H9 (cell line): Measurements from ENCODE around the gene STK32B. TPM values are rescaled to one million over a fixed set of nuclear protein-coding genes. Genes with fewer than 3 reads are reported as not detected.

ENCODE experiments used
- DNase-seq: peaks from one replicate; pipeline ENCODE4 v3.0.0-alpha.2; 2017
- H2AFZ ChIP-seq: one replicate; pipeline ENCODE4 v1.6.1; 2013; ENCODE audit warnings: mild to moderate bottlenecking, low read length, control low read depth, moderate library complexity
- H2AK5ac ChIP-seq: 2 replicates; pipeline ENCODE4 v1.6.1; 2013; ENCODE audit warnings: low read length, control low read depth, mixed read lengths; ENCODE audit not compliant: insufficient read length
- H2BK120ac ChIP-seq: one replicate; pipeline ENCODE4 v1.6.1; 2013; ENCODE audit warnings: low read depth, mild to moderate bottlenecking, low read length, control low read depth, inconsistent platforms; ENCODE audit not compliant: poor library complexity, severe bottlenecking
- H2BK12ac ChIP-seq: 2 replicates; pipeline ENCODE4 v1.6.1; 2013; ENCODE audit warnings: low read length, control low read depth, mixed read lengths, low read depth; ENCODE audit not compliant: insufficient read length
- H2BK15ac ChIP-seq: 2 replicates; pipeline ENCODE4 v1.6.1; 2013; ENCODE audit warnings: low read depth, low read length, control low read depth
- H2BK20ac ChIP-seq: one replicate; pipeline ENCODE4 v1.6.1; 2013; ENCODE audit warnings: low read depth, mild to moderate bottlenecking, low read length, control low read depth, inconsistent platforms; ENCODE audit not compliant: poor library complexity, severe bottlenecking
- H2BK5ac ChIP-seq: 2 replicates; pipeline ENCODE4 v1.6.1; 2013; ENCODE audit warnings: low read length, control low read depth, mixed read lengths; ENCODE audit not compliant: insufficient read length
- H3K14ac ChIP-seq: 2 replicates; pipeline ENCODE4 v1.6.1; 2013; ENCODE audit warnings: low read length, control low read depth; ENCODE audit not compliant: insufficient read depth
- H3K18ac ChIP-seq: 2 replicates; pipeline ENCODE4 v1.6.1; 2013; ENCODE audit warnings: low read depth, mild to moderate bottlenecking, mixed read lengths, low read length, control low read depth; ENCODE audit not compliant: insufficient read length
- H3K23ac ChIP-seq: 2 replicates; pipeline ENCODE4 v1.6.1; 2013; ENCODE audit warnings: low read length, control low read depth, mixed read lengths, low read depth; ENCODE audit not compliant: insufficient read length
- H3K23me2 ChIP-seq: 2 replicates; pipeline ENCODE4 v1.6.1; 2013; ENCODE audit warnings: low read depth, mild to moderate bottlenecking, mixed read lengths, low read length, control low read depth; ENCODE audit not compliant: insufficient read length, poor library complexity, severe bottlenecking
- H3K27ac ChIP-seq: 2 replicates; pipeline ENCODE4 v1.5.1; 2013; ENCODE audit warnings: low read length, control low read depth, mixed read lengths, low read depth; ENCODE audit not compliant: insufficient read length
- H3K27me3 ChIP-seq: 2 replicates; pipeline ENCODE4 v1.6.1; 2013; ENCODE audit warnings: low read length, control low read depth, inconsistent platforms; ENCODE audit not compliant: insufficient read depth
- H3K4ac ChIP-seq: 2 replicates; pipeline ENCODE4 v1.6.1; 2013; ENCODE audit warnings: low read depth, mild to moderate bottlenecking, control low read depth, inconsistent platforms, low read length, moderate library complexity
- H3K4me1 ChIP-seq: 2 replicates; pipeline ENCODE4 v1.6.1; 2013; ENCODE audit warnings: low read length, control low read depth, inconsistent platforms; ENCODE audit not compliant: insufficient read depth
- H3K4me2 ChIP-seq: 2 replicates; pipeline ENCODE4 v1.6.1; 2013; ENCODE audit warnings: low read length, control low read depth, mixed read lengths; ENCODE audit not compliant: insufficient read length, insufficient read depth
- H3K56ac ChIP-seq: 2 replicates; pipeline ENCODE4 v1.6.1; 2013; ENCODE audit warnings: low read depth, mild to moderate bottlenecking, mixed read lengths, low read length, control low read depth; ENCODE audit not compliant: insufficient read length
- H3K79me1 ChIP-seq: 2 replicates; pipeline ENCODE4 v1.6.1; 2013; ENCODE audit warnings: low read depth, mild to moderate bottlenecking, moderate library complexity, low read length, control low read depth, inconsistent platforms; ENCODE audit not compliant: insufficient read depth, poor library complexity, severe bottlenecking
- H3K79me2 ChIP-seq: 2 replicates; pipeline ENCODE4 v1.6.1; 2013; ENCODE audit warnings: low read length, control low read depth, inconsistent platforms; ENCODE audit not compliant: insufficient read depth
- H3K9ac ChIP-seq: 2 replicates; pipeline ENCODE4 v1.6.1; 2013; ENCODE audit warnings: low read length, control low read depth, mixed read lengths; ENCODE audit not compliant: insufficient read length; ENCODE audit errors: extremely low read depth
- H3K9me3 ChIP-seq: one replicate; pipeline ENCODE4 v1.6.1; 2013; ENCODE audit warnings: low read depth, low read length, inconsistent platforms; ENCODE audit not compliant: control insufficient read depth
- H3T11ph ChIP-seq: one replicate; pipeline ENCODE4 v1.6.1; 2013; ENCODE audit warnings: mild to moderate bottlenecking, low read length, control low read depth, inconsistent platforms
- H4K20me1 ChIP-seq: one replicate; pipeline ENCODE4 v1.6.1; 2013; ENCODE audit not compliant: control insufficient read depth, insufficient read length, insufficient read depth
- H4K5ac ChIP-seq: 2 replicates; pipeline ENCODE4 v1.6.1; 2013; ENCODE audit warnings: low read depth, mild to moderate bottlenecking, mixed read lengths, low read length, control low read depth; ENCODE audit not compliant: insufficient read length
- H4K8ac ChIP-seq: replicated peaks from 2 replicates; pipeline ENCODE4 v1.6.1; 2013; ENCODE audit warnings: low read length, control low read depth, mixed read lengths, low read depth; ENCODE audit not compliant: insufficient read length
- H4K91ac ChIP-seq: 2 replicates; pipeline ENCODE4 v1.6.1; 2013; ENCODE audit warnings: low read depth, mild to moderate bottlenecking, moderate library complexity, mixed read lengths, low read length, control low read depth; ENCODE audit not compliant: insufficient read length
- H3K27ac Mint-ChIP-seq, 3 experiments: 2 replicates in 2 of 3; 3 replicates in 1 of 3; pipeline ENCODE4 v1.8.0; 2020 to 2021; ENCODE audit warnings: mixed read lengths in 3 of 3, mild to moderate bottlenecking in 1 of 3, moderate library complexity in 1 of 3
- H3K27me3 Mint-ChIP-seq: 2 replicates; pipeline ENCODE4 v1.8.0; 2021; ENCODE audit warnings: low read depth, mild to moderate bottlenecking, moderate library complexity, mixed read lengths
- H3K36me3 Mint-ChIP-seq, 3 experiments: 2 replicates in 2 of 3; 3 replicates in 1 of 3; pipeline ENCODE4 v1.8.0; 2020 to 2021; ENCODE audit warnings: low read depth in 3 of 3, mixed read lengths in 3 of 3; ENCODE audit not compliant: insufficient read depth in 1 of 3
- H3K4me1 Mint-ChIP-seq, 2 experiments: 2 replicates each; pipeline ENCODE4 v1.8.0; 2020; ENCODE audit warnings: mixed read lengths in 2 of 2
- H3K4me3 Mint-ChIP-seq, 2 experiments: 2 replicates in 1 of 2; 3 replicates in 1 of 2; pipeline ENCODE4 v1.8.0; 2020 to 2021; ENCODE audit warnings: mild to moderate bottlenecking in 2 of 2, mixed read lengths in 2 of 2, moderate library complexity in 1 of 2
- H3K9me3 Mint-ChIP-seq, 2 experiments: 2 replicates in 1 of 2; 3 replicates in 1 of 2; pipeline ENCODE4 v1.8.0; 2020; ENCODE audit warnings: mild to moderate bottlenecking in 2 of 2, mixed read lengths in 2 of 2, moderate library complexity in 1 of 2
- CTCF ChIP-seq: fragments of 200-600 bp; sonication (generic); conservative IDR thresholded peaks from 3 replicates; pipeline ENCODE4 v1.8.0; 2021; ENCODE audit warnings: antibody characterized with exemption, mild to moderate bottlenecking
- WGBS: extraction: QIAGEN DNeasy Blood & Tissue Kit; methylation state at CpG from one replicate; pipeline ENCODE4 v1.1.7; 2013; ENCODE audit warnings: missing lambda C conversion rate, low lambda C conversion rate, mixed read lengths; ENCODE audit not compliant: insufficient read length; ENCODE audit errors: extremely low coverage; 5-methylcytosine and 5-hydroxymethylcytosine counted together
- total RNA-seq: library from RNA; stranded (reverse); gene quantifications from 2 replicates; pipeline ENCODE4 v1.2.1, GENCODE V29; 2021

Gene STK32B
- total RNA-seq, 1 experiment from 2014 or later = 1.0 TPM

GRCh38 chr4:5186271-5187064, 135.2 kb downstream of the STK32B start:
- WGBS = no CpG with 5 or more reads among the region's 14 CpGs
- no peak overlapping the region for H2BK5ac ChIP-seq
- Mint-ChIP-seq H3K27ac (0 out of 7 replicates have a peak overlapping the region, but pooled peaks of 1 of the 3 experiments have one; percentile 46), H3K4me1 (peaks cover 8 to 9% of the 10 kb centered on the region in 2 experiments; a peak in 3 of 4 replicates), H3K9me3 (no peaks in the 10 kb centered on the region), H3K4me3 (no peak overlapping the region), H3K36me3 (no peaks in the 10 kb centered on the region; a peak in 1 of 7 replicates), H3K27me3 (peaks cover 8% of the 10 kb centered on the region)
- H3K4ac ChIP-seq = no peak overlapping the region
- no peak overlapping the region for H4K8ac ChIP-seq
- H3K9me3 ChIP-seq = no peaks in the 10 kb centered on the region
- H4K91ac ChIP-seq = no peak overlapping the region
- H3K23me2 ChIP-seq = no peaks in the 10 kb centered on the region
- H3K79me2 ChIP-seq = no peaks in the 10 kb centered on the region
- no peaks in the 10 kb centered on the region for H3K4me1 ChIP-seq
- no peaks in the 10 kb centered on the region for H3K27me3 ChIP-seq
- H3K18ac ChIP-seq = no peak overlapping the region
- no peaks in the 10 kb centered on the region for H3K79me1 ChIP-seq
- H2BK12ac ChIP-seq = no peak overlapping the region
- no peak overlapping the region for H3T11ph ChIP-seq
- no peak overlapping the region for H2AK5ac ChIP-seq
- H2AFZ ChIP-seq = no peak overlapping the region
- no peaks in the 10 kb centered on the region for H4K20me1 ChIP-seq
- no peak overlapping the region for H3K23ac ChIP-seq
- H3K14ac ChIP-seq = no peak overlapping the region
- no peak for TF ChIP-seq CTCF
- no peak overlapping the region for H3K56ac ChIP-seq
- H3K9ac ChIP-seq = no peak overlapping the region
- H4K5ac ChIP-seq = no peak overlapping the region
- no peak overlapping the region for H3K27ac ChIP-seq
- no peak overlapping the region for H2BK15ac ChIP-seq
- no peak overlapping the region for H2BK120ac ChIP-seq
- H2BK20ac ChIP-seq = no peak overlapping the region
- no peak for DNase-seq
- no peak overlapping the region for H3K4me2 ChIP-seq
